Heart left ventricle (tissue), 16 donors: ENCODE results near the gene NR3C2. TPM values are rescaled to one million over a fixed set of nuclear protein-coding genes. Genes with fewer than 3 reads are reported as not detected.
A peak's percentile ranks its signal among the peaks of the same experiment; 100 is the strongest.

Experiments
- ATAC-seq, 4 donors: fragments of 200-7000 bp; cut with Tn5 transposase; one replicate each; pipeline ENCODE4 v1.9.1; 2020 to 2022; ENCODE audit warnings: moderate library complexity in 4 of 4, mild to moderate bottlenecking in 3 of 4, moderate number of reproducible peaks in 1 of 4
- DNase-seq, 5 donors: peaks; one replicate each; pipeline ENCODE4 v3.0.0-alpha.2; 2020
- H3K27ac ChIP-seq, 12 donors: fragments of 200-600 bp; sonication (generic) in 4 of 12; one replicate each; pipeline versions ENCODE4 v1.5.0 to v1.8.0; 2016 to 2022; ENCODE audit warnings: mild to moderate bottlenecking in 2 of 12
- H3K27me3 ChIP-seq, 9 donors: fragments of 200-600 bp; sonication (generic) in 2 of 9; one replicate each; pipeline versions ENCODE4 v1.5.1 to v1.8.0; 2016 to 2022; ENCODE audit warnings: mild to moderate bottlenecking in 3 of 9
- H3K36me3 ChIP-seq, 9 donors: fragments of 200-600 bp; sonication (generic) in 2 of 9; one replicate each; pipeline versions ENCODE4 v1.5.0 to v1.8.0; 2018 to 2022; ENCODE audit warnings: mild to moderate bottlenecking in 2 of 9
- H3K4me1 ChIP-seq, 12 donors: fragments of 200-600 bp; sonication (generic) in 4 of 12; one replicate each; pipeline versions ENCODE4 v1.5.0 to v1.8.0; 2016 to 2022; ENCODE audit warnings: mild to moderate bottlenecking in 3 of 12
- H3K4me3 ChIP-seq, 12 donors: fragments of 200-600 bp; sonication (generic) in 4 of 12; one replicate each; pipeline versions ENCODE4 v1.5.0 to v1.8.0; 2017 to 2022; ENCODE audit warnings: mild to moderate bottlenecking in 9 of 12, moderate library complexity in 4 of 12
- H3K9me3 ChIP-seq, 12 donors: fragments of 200-600 bp; sonication (generic) in 4 of 12; one replicate each; pipeline versions ENCODE4 v1.5.0 to v1.8.0; 2016 to 2022; ENCODE audit warnings: mild to moderate bottlenecking in 1 of 12
- POLR2A ChIP-seq, 2 donors: fragments of 450-650 bp; IDR thresholded peaks; one replicate each; pipeline ENCODE4 v1.6.1; 2017; ENCODE audit warnings: antibody characterized with exemption in 2 of 2, mild to moderate bottlenecking in 2 of 2, moderate library complexity in 2 of 2
- WGBS, 4 donors: extraction: QIAGEN DNeasy Blood & Tissue Kit in 2 of 4; methylation state at CpG; one replicate each; pipeline versions ENCODE4 v1.1.5 to v1.1.7; 2013 to 2018; 5-methylcytosine and 5-hydroxymethylcytosine counted together
- intact Hi-C, 10 donors: fragments of 100-400 bp; cut with DNase I; formaldehyde crosslinking; loops; one replicate each; pipeline versions ENCODE4 v1.11.1 to v1.14.2; 2022
- polyA plus RNA-seq, 2 donors: library from polyadenylated mRNA; stranded (reverse); fragments of 200-250 nt; gene quantifications; one replicate each; pipeline ENCODE4 v1.2.3, GENCODE V29; 2013
- total RNA-seq, 9 donors: library from RNA; depleted of rRNA in 2 of 9; stranded (reverse); fragments of >200 nt in 2 of 9; fragmentation: NEBNext Ultra II Directional in 3 of 9; extraction: Animal tissue kit (Norgen Biotek cat#: 25700) in 3 of 9; gene quantifications; one replicate each; pipeline versions ENCODE4 v1.1.0 to v1.2.4, GENCODE V29; 2016 to 2023
- TF ChIP-seq, protein P1 (sequence below), 12 donors: fragments of 200-600 bp; sonication (generic) in 4 of 12; IDR thresholded peaks; one replicate each; pipeline versions ENCODE4 v1.5.0 to v1.8.0; 2018 to 2022; ENCODE audit warnings: antibody characterized with exemption in 12 of 12, mild to moderate bottlenecking in 5 of 12
- donor health status: ischemic (EF 13 %, LVEDD 7.1; RV severe dilation, severe dysfunction).
- donor health status: healthy with polysubstance abuse.
- donor health status: DM: no; HTN: yes; CAD: no.
- donor health status: DM: no; HTN: no; CAD: no.
- donor health status: ischemic (EF 25% LVEDD 6.9; RV normal size, moderate dysfunction).
- donor health status: ischemic (EF 25% LVEDD 5.7; RV mildly dilated, moderate dysfunction).
- donor health status: healthy.
- donor health status: DM: yes; HTN: yes; CAD: no.
- donor health status: ischemic (EF 35%, LVEDD 5.7; RV mildly dilated, moderate dysfunction).
- donor health status: nonischemic (EF 11% LVEDD 7.7; RV severe dilation, severe dysfunction).
- donor health status: DM: yes; HTN: yes; CAD: no.
- donor health status: PGD.
- donor health status: ischemic (EF 29% LVEDD 5.4; RV normal size, mild dysfunction).
- donor health status: nonischemic (EF 23%, LVEDD 6.1; RV moderate dilation, normal function).

The NR3C2 gene
- total and polyA plus RNA-seq, 11 donors = 3.6 to 26.5 (median 18.4) TPM

DNA sequence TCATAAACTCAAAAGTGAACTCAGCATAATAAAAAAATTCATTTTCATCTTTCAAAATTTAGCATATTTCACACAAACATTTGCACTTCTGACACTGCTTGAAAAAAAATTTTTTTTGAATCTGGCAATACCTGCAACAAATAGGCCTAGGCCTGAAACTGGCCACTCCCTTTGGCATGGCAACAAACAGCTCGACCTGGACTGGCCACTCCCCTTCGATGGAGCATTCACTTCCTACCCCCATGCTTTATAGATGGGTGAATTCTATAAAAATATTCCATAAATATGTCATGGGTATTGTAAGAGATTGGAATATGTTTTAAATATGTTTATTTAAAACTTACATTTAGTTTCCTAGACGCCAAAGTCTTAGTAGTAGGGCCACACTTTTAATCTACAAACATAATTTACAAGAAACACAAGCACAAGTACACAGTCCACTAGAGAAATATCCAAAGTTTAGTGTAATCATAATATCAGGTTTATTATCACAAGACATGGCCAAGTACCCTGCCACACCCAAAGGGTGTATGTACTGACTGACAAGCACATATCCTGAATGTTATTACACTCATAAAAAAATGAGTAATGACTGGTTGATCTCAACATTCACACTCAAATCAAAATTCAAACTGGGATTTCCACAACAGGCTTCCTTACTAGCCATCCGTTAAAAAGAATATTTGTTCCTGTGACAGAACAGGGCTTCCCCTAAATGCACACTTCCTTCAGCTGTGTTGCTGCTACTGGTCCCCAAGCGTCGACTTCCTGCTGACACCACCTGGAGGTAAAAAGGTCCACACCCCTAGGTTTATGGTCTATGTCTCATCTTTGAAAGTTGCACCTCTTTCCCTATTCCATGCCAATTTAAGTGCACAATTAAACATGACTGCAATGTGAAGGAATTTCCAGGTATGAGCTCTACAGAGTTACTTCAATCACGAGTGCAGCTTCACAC, 271.5 kb downstream of the NR3C2 start:
- TF ChIP-seq POLR2A (IDR thresholded peaks at IDR 0.05) = no peak
- TF ChIP-seq, protein P1, sequence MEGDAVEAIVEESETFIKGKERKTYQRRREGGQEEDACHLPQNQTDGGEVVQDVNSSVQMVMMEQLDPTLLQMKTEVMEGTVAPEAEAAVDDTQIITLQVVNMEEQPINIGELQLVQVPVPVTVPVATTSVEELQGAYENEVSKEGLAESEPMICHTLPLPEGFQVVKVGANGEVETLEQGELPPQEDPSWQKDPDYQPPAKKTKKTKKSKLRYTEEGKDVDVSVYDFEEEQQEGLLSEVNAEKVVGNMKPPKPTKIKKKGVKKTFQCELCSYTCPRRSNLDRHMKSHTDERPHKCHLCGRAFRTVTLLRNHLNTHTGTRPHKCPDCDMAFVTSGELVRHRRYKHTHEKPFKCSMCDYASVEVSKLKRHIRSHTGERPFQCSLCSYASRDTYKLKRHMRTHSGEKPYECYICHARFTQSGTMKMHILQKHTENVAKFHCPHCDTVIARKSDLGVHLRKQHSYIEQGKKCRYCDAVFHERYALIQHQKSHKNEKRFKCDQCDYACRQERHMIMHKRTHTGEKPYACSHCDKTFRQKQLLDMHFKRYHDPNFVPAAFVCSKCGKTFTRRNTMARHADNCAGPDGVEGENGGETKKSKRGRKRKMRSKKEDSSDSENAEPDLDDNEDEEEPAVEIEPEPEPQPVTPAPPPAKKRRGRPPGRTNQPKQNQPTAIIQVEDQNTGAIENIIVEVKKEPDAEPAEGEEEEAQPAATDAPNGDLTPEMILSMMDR (IDR thresholded peaks at IDR 0.05) = no peak
- 75 to 79% (median 78%) methylated on average over 7 of the region's 7 CpGs for WGBS, 4 donors
- no peaks in the 10 kb centered on the region for H3K27me3 ChIP-seq
- peaks cover 0 to 8% (median 0%) of the 10 kb centered on the region in 12 donors for H3K9me3 ChIP-seq
- intact Hi-C loops = no loop called here
- H3K36me3 ChIP-seq = no peaks in the 10 kb centered on the region
- DNase-seq (no peak), ATAC-seq (no peak)
- H3K4me1 ChIP-seq = peaks cover 0 to 29% (median 10%) of the 10 kb centered on the region in 12 donors
- H3K4me3 ChIP-seq = no peak overlapping the region
- H3K27ac ChIP-seq = no peak overlapping the region

DNA sequence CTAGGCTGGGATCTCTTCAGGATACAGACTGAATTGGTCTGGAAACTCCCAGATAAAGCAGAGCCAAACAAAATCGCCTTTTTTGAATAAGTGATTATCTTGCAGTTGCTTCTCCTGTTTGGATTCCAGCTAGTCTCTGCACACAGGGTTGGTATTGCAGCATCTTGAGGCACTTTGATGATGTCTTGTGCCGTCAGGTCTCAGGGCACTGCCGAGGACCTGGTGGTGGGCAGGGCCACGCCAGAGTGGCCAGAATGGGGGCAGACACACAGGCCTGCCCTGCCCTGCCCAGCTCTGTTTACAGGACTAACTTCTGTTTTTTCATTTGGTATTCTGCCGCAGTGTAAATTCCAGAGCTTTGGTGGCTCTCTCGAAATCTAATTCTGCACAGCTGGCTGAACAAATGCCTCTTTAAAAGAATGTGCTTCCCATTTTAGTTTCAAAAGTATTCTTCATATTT, 276.1 kb downstream of the NR3C2 start:
- Histone ChIP-seq H3K9me3 (no peaks in the 10 kb centered on the region), H3K27me3 (no peaks in the 10 kb centered on the region), H3K36me3 (no peaks in the 10 kb centered on the region), H3K4me3 (peak overlapping the region in 9 of 12 donors; percentile 6 to 39 (median 15)), H3K4me1 (peaks cover 0 to 50% (median 30%) of the 10 kb centered on the region in 12 donors), H3K27ac (peak overlapping the region in 10 of 12 donors; percentile 22 to 71 (median 50))
- 32 to 48% (median 35%) methylated on average over 6 of the region's 6 CpGs for WGBS, 4 donors
- DNase-seq (peak in 1 of 5 donors; percentile 29), ATAC-seq (peak; percentile 47 to 72 (median 64))
- TF ChIP-seq POLR2A (IDR thresholded peaks at IDR 0.05) = no peak
- TF ChIP-seq, protein P1 (IDR thresholded peaks at IDR 0.05) = no peak
- intact Hi-C loops = no loop called here

DNA sequence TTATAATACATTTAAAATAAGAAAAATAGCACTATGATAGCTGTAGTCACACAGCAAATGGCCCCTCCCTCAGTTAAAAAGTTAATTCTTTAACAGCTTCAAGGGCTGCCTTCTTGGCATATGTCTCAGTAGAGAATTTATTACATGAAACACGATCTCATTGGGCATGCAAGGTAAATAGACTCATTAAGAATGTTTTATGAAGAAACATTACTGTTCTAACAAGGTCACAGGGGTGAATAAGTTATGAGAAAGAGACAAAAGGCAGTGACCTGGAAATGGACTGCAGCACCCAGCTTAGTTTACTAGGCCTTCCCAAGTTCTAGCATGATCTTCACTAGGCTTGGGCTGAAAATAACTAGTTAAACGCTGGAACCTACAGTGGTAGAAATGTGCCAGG, 277.7 kb downstream of the NR3C2 start:
- WGBS, 4 donors = 34 to 42% (median 39%) methylated on average over 2 of the region's 2 CpGs
- Histone ChIP-seq H3K27me3 (no peaks in the 10 kb centered on the region), H3K4me3 (no peak overlapping the region), H3K36me3 (no peaks in the 10 kb centered on the region), H3K27ac (peak overlapping the region in 1 of 12 donors; percentile 16), H3K9me3 (no peaks in the 10 kb centered on the region), H3K4me1 (peaks cover 0 to 47% (median 30%) of the 10 kb centered on the region in 12 donors)
- no peak for ATAC-seq
- TF ChIP-seq, protein P1 (IDR thresholded peaks at IDR 0.05) = no peak
- no peak for TF ChIP-seq POLR2A (IDR thresholded peaks at IDR 0.05)
- intact Hi-C loops = no loop called here
- no peak for DNase-seq

DNA sequence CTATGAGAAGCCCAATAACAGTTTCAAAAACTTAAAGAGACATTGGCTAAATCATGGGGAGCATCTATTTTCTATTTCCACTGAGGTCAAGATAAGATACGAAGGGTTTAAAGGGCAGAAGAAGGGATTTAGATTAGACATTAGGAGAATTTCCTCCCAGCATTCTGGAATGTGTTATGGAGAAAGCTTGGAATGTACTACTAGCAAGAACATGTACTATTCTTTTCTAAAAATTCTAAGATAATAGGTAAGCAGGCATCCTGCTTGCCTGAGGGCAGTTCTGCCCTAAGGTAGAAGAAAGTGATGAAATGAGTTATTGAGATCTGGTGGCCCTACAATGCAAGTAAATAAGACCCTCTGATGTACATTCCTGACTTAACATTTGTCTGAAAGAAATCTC, 279.2 kb downstream of the NR3C2 start:
- H3K27ac ChIP-seq = no peak overlapping the region
- H3K9me3 ChIP-seq = no peaks in the 10 kb centered on the region
- H3K4me3 ChIP-seq = no peak overlapping the region
- H3K36me3 ChIP-seq = no peaks in the 10 kb centered on the region
- ATAC-seq (no peak), DNase-seq (no peak)
- TF ChIP-seq POLR2A (IDR thresholded peaks at IDR 0.05) = no peak
- TF ChIP-seq, protein P1 (IDR thresholded peaks at IDR 0.05) = no peak
- 31 to 66% (median 53%) methylated on average over 1 of the region's 1 CpG for WGBS, 4 donors
- intact Hi-C loops = no loop called here
- H3K4me1 ChIP-seq = peaks cover 0 to 48% (median 30%) of the 10 kb centered on the region in 12 donors
- H3K27me3 ChIP-seq = no peaks in the 10 kb centered on the region
